ENCODE data around the gene DOK7. TPM values are rescaled to one million over a fixed set of nuclear protein-coding genes. Genes with fewer than 3 reads are reported as not detected.

The DOK7 gene
- total and polyA plus RNA-seq, 7 donors, result 0.85 to 1.9 (median 1.2) TPM; not detected in 4

DNA sequence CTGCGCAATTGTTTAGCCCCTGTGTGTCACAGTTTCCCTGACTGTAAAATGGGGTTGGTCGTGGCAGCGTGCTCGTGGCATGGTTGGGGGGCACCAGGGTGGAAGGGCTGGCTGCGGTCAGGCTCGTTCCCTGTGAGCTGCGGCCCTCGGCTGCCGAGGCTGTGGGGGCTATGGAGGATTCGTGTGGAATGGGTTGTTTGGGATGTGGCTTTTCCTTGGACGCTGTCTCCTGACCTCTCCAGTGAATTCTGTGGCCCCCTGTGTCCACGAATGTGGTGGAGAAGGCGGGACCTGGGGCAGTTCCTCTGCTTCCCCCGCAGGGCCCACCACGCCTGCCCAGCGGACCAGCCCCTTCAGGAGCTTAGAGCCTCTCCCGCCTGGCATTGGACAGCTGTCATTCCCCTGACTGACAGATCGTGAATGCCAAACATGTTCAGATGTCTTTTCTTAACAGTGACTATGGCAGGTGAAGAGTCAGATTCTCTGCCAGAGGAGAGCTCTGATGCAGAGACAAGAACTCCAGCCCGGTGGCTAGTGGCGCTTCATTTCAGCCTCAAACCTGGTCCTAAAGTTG is 38.5 kb upstream of the DOK7 start:
- Histone ChIP-seq H3K4me3 (no peak overlapping the region), H3K27me3 (no peaks in the 10 kb centered on the region), H3K27ac (no peak overlapping the region), H3K36me3 (peaks cover 6 to 77% (median 11%) of the 10 kb centered on the region in 4 donors), H3K4me1 (no peaks in the 10 kb centered on the region), H3K9me3 (no peaks in the 10 kb centered on the region)
- intact Hi-C loops (cut with DNase I), result no loop called here
- 94 to 96% methylated on average over 20 of the region's 20 CpGs for WGBS, 2 donors
- TF ChIP-seq POLR2AphosphoS5 (IDR thresholded peaks at IDR 0.05), result no peak
- TF ChIP-seq, protein P1, sequence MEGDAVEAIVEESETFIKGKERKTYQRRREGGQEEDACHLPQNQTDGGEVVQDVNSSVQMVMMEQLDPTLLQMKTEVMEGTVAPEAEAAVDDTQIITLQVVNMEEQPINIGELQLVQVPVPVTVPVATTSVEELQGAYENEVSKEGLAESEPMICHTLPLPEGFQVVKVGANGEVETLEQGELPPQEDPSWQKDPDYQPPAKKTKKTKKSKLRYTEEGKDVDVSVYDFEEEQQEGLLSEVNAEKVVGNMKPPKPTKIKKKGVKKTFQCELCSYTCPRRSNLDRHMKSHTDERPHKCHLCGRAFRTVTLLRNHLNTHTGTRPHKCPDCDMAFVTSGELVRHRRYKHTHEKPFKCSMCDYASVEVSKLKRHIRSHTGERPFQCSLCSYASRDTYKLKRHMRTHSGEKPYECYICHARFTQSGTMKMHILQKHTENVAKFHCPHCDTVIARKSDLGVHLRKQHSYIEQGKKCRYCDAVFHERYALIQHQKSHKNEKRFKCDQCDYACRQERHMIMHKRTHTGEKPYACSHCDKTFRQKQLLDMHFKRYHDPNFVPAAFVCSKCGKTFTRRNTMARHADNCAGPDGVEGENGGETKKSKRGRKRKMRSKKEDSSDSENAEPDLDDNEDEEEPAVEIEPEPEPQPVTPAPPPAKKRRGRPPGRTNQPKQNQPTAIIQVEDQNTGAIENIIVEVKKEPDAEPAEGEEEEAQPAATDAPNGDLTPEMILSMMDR (IDR thresholded peaks at IDR 0.05), result no peak
- TF ChIP-seq POLR2A (IDR thresholded peaks at IDR 0.05), result no peak
- TF ChIP-seq EP300 (IDR thresholded peaks at IDR 0.05), result no peak
- no peak for DNase-seq

DNA sequence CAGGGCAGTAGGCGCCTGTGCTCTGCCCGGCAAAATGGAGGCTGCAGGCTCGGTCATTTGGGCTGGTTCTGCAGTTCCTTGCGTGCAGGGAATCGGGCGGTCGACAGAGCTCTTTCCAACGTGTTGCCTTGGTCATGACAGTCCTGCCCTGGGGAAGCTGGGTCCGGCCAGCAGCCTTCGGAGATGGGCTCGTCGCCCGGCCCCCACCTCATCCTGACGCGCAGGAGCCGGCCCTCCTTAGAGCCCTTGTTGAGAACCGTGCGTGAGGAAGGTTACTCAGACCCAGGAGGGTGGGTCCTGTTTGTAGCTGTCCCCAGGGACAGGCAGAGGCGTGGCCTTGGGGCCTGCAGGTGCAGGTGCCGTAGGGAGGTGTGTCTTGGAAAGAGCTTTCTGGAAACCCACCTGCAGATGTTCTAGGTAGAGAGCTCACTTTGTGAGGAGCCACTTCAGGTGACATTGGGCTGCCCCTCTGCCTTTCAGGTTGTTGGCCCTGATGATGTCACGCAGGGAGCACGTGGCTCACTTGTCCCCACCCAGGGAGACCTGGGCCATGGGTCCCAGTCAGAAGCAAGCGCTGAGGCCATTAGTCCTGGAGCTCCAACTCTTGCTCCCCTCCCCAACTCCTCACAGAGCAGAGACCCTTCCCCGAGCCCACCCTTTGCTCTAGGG is 36.5 kb upstream of the DOK7 start:
- Histone ChIP-seq H3K4me3 (no peak overlapping the region), H3K9me3 (no peaks in the 10 kb centered on the region), H3K36me3 (peaks cover 9 to 81% (median 21%) of the 10 kb centered on the region in 4 donors), H3K27ac (no peak overlapping the region), H3K4me1 (no peaks in the 10 kb centered on the region), H3K27me3 (no peaks in the 10 kb centered on the region)
- 73 to 78% methylated on average over 24 of the region's 24 CpGs for WGBS, 2 donors
- TF ChIP-seq POLR2A (IDR thresholded peaks at IDR 0.05) (no peak), POLR2AphosphoS5 (IDR thresholded peaks at IDR 0.05) (no peak), EP300 (IDR thresholded peaks at IDR 0.05) (no peak)
- TF ChIP-seq, protein P1 (IDR thresholded peaks at IDR 0.05), result no peak
- intact Hi-C loops (cut with DNase I), result no loop called here
- DNase-seq, result no peak

DNA sequence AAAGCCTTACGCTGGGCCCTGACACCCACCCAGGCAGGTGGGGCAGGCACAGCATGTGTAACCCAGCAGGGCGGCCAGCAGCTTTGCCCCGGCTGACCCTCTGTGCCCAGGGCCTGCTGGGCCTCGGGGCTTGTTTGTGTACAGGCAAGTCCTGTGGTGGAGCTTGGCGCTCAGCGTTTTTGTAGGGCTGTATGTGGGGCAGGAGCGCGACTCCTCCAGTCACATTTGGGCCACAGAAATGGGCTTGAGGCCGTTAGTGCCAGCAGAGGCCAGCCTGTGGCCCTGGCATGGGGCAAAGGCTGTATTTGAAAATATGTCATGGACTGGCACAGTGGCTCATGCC is 36.0 kb upstream of the DOK7 start:
- TF ChIP-seq EP300 (IDR thresholded peaks at IDR 0.05) (no peak), POLR2A (IDR thresholded peaks at IDR 0.05) (no peak), POLR2AphosphoS5 (IDR thresholded peaks at IDR 0.05) (no peak)
- TF ChIP-seq, protein P1 (IDR thresholded peaks at IDR 0.05), result no peak
- Histone ChIP-seq H3K27ac (no peak overlapping the region), H3K4me3 (no peak overlapping the region), H3K36me3 (peaks cover 9 to 81% (median 21%) of the 10 kb centered on the region in 4 donors), H3K9me3 (no peaks in the 10 kb centered on the region), H3K4me1 (no peaks in the 10 kb centered on the region), H3K27me3 (no peaks in the 10 kb centered on the region)
- 96 to 97% methylated on average over 9 of the region's 9 CpGs for WGBS, 2 donors
- no peak for DNase-seq
- intact Hi-C loops (cut with DNase I), result no loop called here

DNA sequence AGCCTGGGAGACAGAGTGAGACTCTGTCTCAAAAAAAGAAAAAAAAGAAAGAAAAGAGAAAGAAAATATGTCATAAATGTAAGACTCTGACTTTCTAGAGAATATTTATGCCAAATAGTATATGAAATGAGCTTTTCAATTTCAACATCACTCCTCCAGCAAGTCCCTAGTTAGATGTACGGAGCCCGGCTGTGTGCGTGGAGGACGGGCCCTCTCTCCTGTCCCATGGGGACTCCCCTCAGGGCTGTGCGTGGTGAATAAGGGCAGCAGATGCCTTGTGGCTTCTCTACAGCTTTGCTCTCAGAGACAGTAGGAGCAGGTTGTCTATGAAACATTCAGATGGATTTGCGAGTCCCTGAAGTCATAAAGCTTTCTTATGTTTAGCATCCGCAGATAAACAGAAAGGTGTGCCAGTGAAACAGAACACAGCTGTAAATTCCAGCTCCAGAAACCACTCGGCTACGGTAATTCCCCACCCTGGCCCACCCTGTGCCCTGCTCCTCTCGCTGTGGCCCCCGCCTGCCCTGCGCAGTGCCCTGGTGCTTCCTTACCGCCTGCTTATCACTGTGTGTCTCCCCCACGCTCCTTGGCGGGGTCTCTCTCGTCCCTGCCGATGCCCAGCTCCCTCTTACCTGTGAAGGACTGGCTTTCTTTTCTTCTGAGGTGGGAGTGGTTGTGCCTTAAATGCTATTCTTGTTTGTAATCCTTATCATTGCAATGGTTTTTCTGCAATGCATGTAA is 35.2 kb upstream of the DOK7 start:
- H3K27me3 ChIP-seq, result no peaks in the 10 kb centered on the region
- no peak overlapping the region for H3K27ac ChIP-seq
- DNase-seq, result no peak
- H3K36me3 ChIP-seq, result peaks cover 7 to 73% (median 19%) of the 10 kb centered on the region in 4 donors
- WGBS, 2 donors, result 88% methylated on average over 17 of the region's 17 CpGs
- no peak for TF ChIP-seq EP300 (IDR thresholded peaks at IDR 0.05)
- intact Hi-C loops (cut with DNase I), result no loop called here
- H3K9me3 ChIP-seq, result no peaks in the 10 kb centered on the region
- H3K4me1 ChIP-seq, result no peaks in the 10 kb centered on the region
- no peak overlapping the region for H3K4me3 ChIP-seq

DNA sequence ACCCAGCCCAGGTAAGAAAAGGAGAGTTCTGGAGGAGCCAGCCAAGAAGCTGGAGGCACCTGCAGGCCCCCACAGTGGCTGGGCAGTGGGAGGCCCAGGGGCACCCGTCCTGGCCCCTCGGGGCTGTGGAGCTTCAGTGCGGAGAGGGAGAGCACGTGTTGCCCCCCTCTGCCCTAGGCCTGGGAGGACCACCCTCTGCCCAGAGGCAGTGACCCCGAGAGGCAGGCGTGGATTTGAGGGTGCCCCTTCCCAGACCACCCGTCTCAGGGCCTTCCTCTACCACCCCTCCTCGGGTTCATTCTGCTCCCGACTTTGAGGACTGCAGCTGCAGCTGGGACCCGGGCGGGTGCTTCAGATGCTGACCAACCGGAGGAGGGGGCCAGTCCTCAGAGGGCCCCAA is 33.5 kb upstream of the DOK7 start:
- intact Hi-C loops (cut with DNase I), result no loop called here
- TF ChIP-seq POLR2AphosphoS5 (IDR thresholded peaks at IDR 0.05) (no peak), EP300 (IDR thresholded peaks at IDR 0.05) (no peak), POLR2A (IDR thresholded peaks at IDR 0.05) (no peak)
- TF ChIP-seq, protein P1 (IDR thresholded peaks at IDR 0.05), result no peak
- 94 to 95% methylated on average over 12 of the region's 12 CpGs for WGBS, 2 donors
- H3K27me3 ChIP-seq, result no peaks in the 10 kb centered on the region
- H3K4me3 ChIP-seq, result no peak overlapping the region
- H3K9me3 ChIP-seq, result no peaks in the 10 kb centered on the region
- DNase-seq, result no peak
- H3K4me1 ChIP-seq, result no peaks in the 10 kb centered on the region
- peaks cover 5 to 55% (median 17%) of the 10 kb centered on the region in 4 donors for H3K36me3 ChIP-seq
- no peak overlapping the region for H3K27ac ChIP-seq

All from sigmoid colon (tissue), 7 donors.